Sigmoid colon (tissue), 4 donors: ENCODE measurements around the gene EPHA4.

Experiments used
- CTCF ChIP-seq, 4 experiments: fragments of 450-650 bp in 3 of 4; fragments of 200-600 bp in 1 of 4; IDR thresholded peaks; one replicate each; pipeline ENCODE4 v1.5.1; 2016 to 2019; ENCODE audit warnings: antibody characterized with exemption in 4 of 4, mild to moderate bottlenecking in 3 of 4, moderate library complexity in 2 of 4
- EP300 ChIP-seq, 4 donors: sonication (generic); formaldehyde crosslinking; IDR thresholded peaks; one replicate each; pipeline ENCODE4 v1.6.1; 2017; ENCODE audit warnings: antibody characterized with exemption in 4 of 4
- POLR2A ChIP-seq, 2 donors: fragments of 450-650 bp; IDR thresholded peaks; one replicate each; pipeline ENCODE4 v1.6.1; 2016; ENCODE audit warnings: antibody characterized with exemption in 2 of 2, mild to moderate bottlenecking in 2 of 2, moderate library complexity in 2 of 2
- POLR2AphosphoS5 ChIP-seq, 4 donors: sonication (generic); formaldehyde crosslinking; IDR thresholded peaks; one replicate each; pipeline ENCODE4 v1.6.1; 2017; ENCODE audit warnings: antibody characterized with exemption in 4 of 4

GRCh38 chr2:221518201-221518934 lies 53.7 kb downstream of the EPHA4 start:
- TF ChIP-seq POLR2A (IDR thresholded peaks at IDR 0.05) (no peak), CTCF (IDR thresholded peaks at IDR 0.05) (no peak), POLR2AphosphoS5 (IDR thresholded peaks at IDR 0.05) (no peak), EP300 (IDR thresholded peaks at IDR 0.05) (no peak)
